Measurements from ENCODE around the gene ACSM2A.
"Not testable (repeated sequence)": the region's sequence is repeated elsewhere in the genome, so short reads cannot be mapped to it uniquely, and the experiment has no call there.

The ACSM2A gene

GRCh38 chr16:20451364-20451763, at the start of gene ACSM2A:
Gene ACSM2A, plus strand, starts transcription at chr16:20451521. Its CDS starts 8,594 bp downstream, at chr16:20460115.
- H3K9me3 ChIP-seq (ENCODE audit: low read length); H3K4me3 ChIP-seq (ENCODE audit: low read length); H3K27me3 ChIP-seq (ENCODE audit: insufficient read depth, low read length); H2AFZ ChIP-seq (ENCODE audit: low read depth, low read length); H3K36me3 ChIP-seq (ENCODE audit: insufficient read depth, low read length); H3K4me1 ChIP-seq (ENCODE audit: insufficient read depth, low read length): not testable (repeated sequence)

- Histone ChIP-seq H3K4me3 (ENCODE audit: low read length) (no peak overlapping the region), H3K9me3 (ENCODE audit: low read length) (no peaks in the 10 kb centered on the region), H3K36me3 (ENCODE audit: insufficient read depth, low read length) (no peaks in the 10 kb centered on the region), H3K4me1 (ENCODE audit: insufficient read depth, low read length) (no peaks in the 10 kb centered on the region), H3K27me3 (ENCODE audit: insufficient read depth, low read length) (no peaks in the 10 kb centered on the region), H2AFZ (ENCODE audit: low read depth, low read length) (no peak overlapping the region)
Measured at GRCh38 chr16:20402651-20403050, 48.7 kb upstream of the ACSM2A start.

- Histone ChIP-seq H3K4me3 (ENCODE audit: low read length) (no peak within 1 kb of the TSS), H3K27me3 (ENCODE audit: insufficient read depth, low read length) (no peaks in the 10 kb centered on the region), H3K4me1 (ENCODE audit: insufficient read depth, low read length) (no peaks in the 10 kb centered on the region), H3K36me3 (ENCODE audit: insufficient read depth, low read length) (no peaks in the 10 kb centered on the region), H3K9me3 (ENCODE audit: low read length) (no peaks in the 10 kb centered on the region), H2AFZ (ENCODE audit: low read depth, low read length) (no peak within 1 kb of the TSS)
Measured at GRCh38 chr16:20404637-20405036, 46.7 kb upstream of the ACSM2A start, which contains the start of gene PDILT. Gene PDILT, minus strand, starts transcription at chr16:20404737. Its CDS starts 5,437 bp downstream, at chr16:20399300.

DNA sequence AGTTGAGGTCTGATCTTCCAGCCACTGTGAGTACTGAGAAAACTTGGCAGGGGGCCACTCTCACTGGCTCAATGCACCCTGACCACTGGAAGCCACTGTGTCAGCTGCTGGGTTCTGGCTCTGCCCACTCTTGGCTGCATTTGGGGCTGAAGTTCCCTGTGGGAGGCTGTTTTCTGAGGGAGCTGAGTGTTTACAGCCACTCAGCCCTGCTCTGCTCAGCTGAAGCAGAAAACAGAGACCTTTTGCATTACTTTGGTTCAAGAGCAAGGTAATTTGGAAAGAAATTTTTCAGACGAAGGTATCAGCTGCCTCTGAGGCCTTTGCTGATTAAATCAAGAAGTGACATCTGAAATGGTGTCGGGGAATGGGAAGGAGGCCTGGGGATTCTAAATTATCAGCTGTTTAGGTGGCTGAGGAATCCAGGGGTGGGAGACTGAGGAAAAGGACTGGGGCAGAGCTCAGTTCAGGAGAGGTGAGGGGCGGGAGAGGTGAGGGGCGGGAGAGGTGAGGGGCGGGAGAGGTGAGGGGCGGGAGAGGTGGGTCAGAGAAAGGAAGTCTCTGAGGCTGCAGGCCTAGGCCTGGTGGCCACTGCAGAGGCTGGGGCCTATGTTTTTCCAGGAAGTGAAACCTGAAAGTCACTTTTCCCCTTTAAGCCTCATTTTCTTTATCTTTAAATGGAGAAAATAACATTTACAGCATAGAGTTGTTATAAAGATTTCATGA, 41.8 kb upstream of the ACSM2A start, which contains the start of gene ACSM5:
ACSM5 (plus strand) TSS at position 137 of the 723 bp plus-strand sequence. CDS start 1,951 bp downstream, outside the sequence.
- H3K4me3 ChIP-seq (ENCODE audit: low read length), result no peak within 1 kb of the TSS
- no peak within 1 kb of the TSS for H2AFZ ChIP-seq (ENCODE audit: low read depth, low read length)
- H3K4me1 ChIP-seq (ENCODE audit: insufficient read depth, low read length), result no peaks in the 10 kb centered on the region
- H3K36me3 ChIP-seq (ENCODE audit: insufficient read depth, low read length), result no peaks in the 10 kb centered on the region
- H3K27me3 ChIP-seq (ENCODE audit: insufficient read depth, low read length), result no peaks in the 10 kb centered on the region
- no peaks in the 10 kb centered on the region for H3K9me3 ChIP-seq (ENCODE audit: low read length)

GRCh38 chr16:20410121-20410723, 41.1 kb upstream of the ACSM2A start:
- Histone ChIP-seq H3K4me1 (ENCODE audit: insufficient read depth, low read length) (no peaks in the 10 kb centered on the region), H3K4me3 (ENCODE audit: low read length) (no peak overlapping the region), H3K27me3 (ENCODE audit: insufficient read depth, low read length) (no peaks in the 10 kb centered on the region), H2AFZ (ENCODE audit: low read depth, low read length) (no peak overlapping the region), H3K36me3 (ENCODE audit: insufficient read depth, low read length) (no peaks in the 10 kb centered on the region), H3K9me3 (ENCODE audit: low read length) (no peaks in the 10 kb centered on the region)

- Histone ChIP-seq H3K36me3 (ENCODE audit: insufficient read depth, low read length) (no peaks in the 10 kb centered on the region), H3K4me3 (ENCODE audit: low read length) (no peak overlapping the region), H2AFZ (ENCODE audit: low read depth, low read length) (no peak overlapping the region), H3K4me1 (ENCODE audit: insufficient read depth, low read length) (no peaks in the 10 kb centered on the region), H3K27me3 (ENCODE audit: insufficient read depth, low read length) (no peaks in the 10 kb centered on the region), H3K9me3 (ENCODE audit: low read length) (no peaks in the 10 kb centered on the region)
Measured at GRCh38 chr16:20411055-20411454, 40.3 kb upstream of the ACSM2A start.

GRCh38 chr16:20415541-20415940, 35.8 kb upstream of the ACSM2A start:
- Histone ChIP-seq H3K4me1 (ENCODE audit: insufficient read depth, low read length) (no peaks in the 10 kb centered on the region), H3K4me3 (ENCODE audit: low read length) (no peak overlapping the region), H3K27me3 (ENCODE audit: insufficient read depth, low read length) (no peaks in the 10 kb centered on the region)

DNA sequence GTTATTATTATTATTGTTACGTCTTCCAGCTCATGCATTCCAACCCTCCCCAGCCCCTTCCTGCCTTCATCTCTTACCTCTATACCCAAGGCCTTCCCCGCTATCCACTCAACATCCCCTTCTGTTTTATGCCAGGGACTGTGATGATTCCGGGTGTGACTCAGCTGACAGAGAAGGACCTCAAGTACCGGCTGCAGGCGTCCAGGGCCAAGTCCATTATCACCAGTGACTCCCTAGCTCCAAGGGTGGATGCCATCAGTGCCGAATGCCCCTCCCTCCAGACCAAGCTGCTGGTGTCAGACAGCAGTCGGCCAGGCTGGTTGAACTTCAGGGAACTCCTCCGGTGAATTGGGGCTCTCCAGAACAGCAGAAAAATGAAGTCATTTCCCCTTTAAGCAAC, 32.2 kb upstream of the ACSM2A start:
- H3K4me1 ChIP-seq (ENCODE audit: insufficient read depth, low read length); H3K36me3 ChIP-seq (ENCODE audit: insufficient read depth, low read length); H3K9me3 ChIP-seq (ENCODE audit: low read length); H3K4me3 ChIP-seq (ENCODE audit: low read length); H3K27me3 ChIP-seq (ENCODE audit: insufficient read depth, low read length); H2AFZ ChIP-seq (ENCODE audit: low read depth, low read length): not testable (repeated sequence)

More at GRCh38 chr16:20415541-20415940, 35.8 kb upstream of the ACSM2A start:
- no peak overlapping the region for H2AFZ ChIP-seq (ENCODE audit: low read depth, low read length)
- no peaks in the 10 kb centered on the region for H3K9me3 ChIP-seq (ENCODE audit: low read length)
- no peaks in the 10 kb centered on the region for H3K36me3 ChIP-seq (ENCODE audit: insufficient read depth, low read length)

GRCh38 chr16:20421748-20422147, 29.6 kb upstream of the ACSM2A start:
- H3K27me3 ChIP-seq (ENCODE audit: insufficient read depth, low read length); H3K9me3 ChIP-seq (ENCODE audit: low read length); H3K4me3 ChIP-seq (ENCODE audit: low read length); H3K36me3 ChIP-seq (ENCODE audit: insufficient read depth, low read length); H3K4me1 ChIP-seq (ENCODE audit: insufficient read depth, low read length); H2AFZ ChIP-seq (ENCODE audit: low read depth, low read length): not testable (repeated sequence)

GRCh38 chr16:20423772-20424128, 27.6 kb upstream of the ACSM2A start:
- H3K36me3 ChIP-seq (ENCODE audit: insufficient read depth, low read length); H3K4me1 ChIP-seq (ENCODE audit: insufficient read depth, low read length); H3K27me3 ChIP-seq (ENCODE audit: insufficient read depth, low read length); H3K4me3 ChIP-seq (ENCODE audit: low read length); H2AFZ ChIP-seq (ENCODE audit: low read depth, low read length); H3K9me3 ChIP-seq (ENCODE audit: low read length): not testable (repeated sequence)

GRCh38 chr16:20424129-20424866, 27.0 kb upstream of the ACSM2A start:
- no peak overlapping the region for H3K4me3 ChIP-seq (ENCODE audit: low read length)

GRCh38 chr16:20427401-20427797, 23.9 kb upstream of the ACSM2A start:
- not testable (repeated sequence) for H3K4me1 ChIP-seq (ENCODE audit: insufficient read depth, low read length); H3K4me3 ChIP-seq (ENCODE audit: low read length); H3K36me3 ChIP-seq (ENCODE audit: insufficient read depth, low read length); H3K27me3 ChIP-seq (ENCODE audit: insufficient read depth, low read length); H3K9me3 ChIP-seq (ENCODE audit: low read length); H2AFZ ChIP-seq (ENCODE audit: low read depth, low read length)

More at GRCh38 chr16:20424129-20424866, 27.0 kb upstream of the ACSM2A start:
- Histone ChIP-seq H2AFZ (ENCODE audit: low read depth, low read length) (no peak overlapping the region), H3K9me3 (ENCODE audit: low read length) (no peaks in the 10 kb centered on the region), H3K36me3 (ENCODE audit: insufficient read depth, low read length) (no peaks in the 10 kb centered on the region), H3K4me1 (ENCODE audit: insufficient read depth, low read length) (no peaks in the 10 kb centered on the region), H3K27me3 (ENCODE audit: insufficient read depth, low read length) (no peaks in the 10 kb centered on the region)

DNA sequence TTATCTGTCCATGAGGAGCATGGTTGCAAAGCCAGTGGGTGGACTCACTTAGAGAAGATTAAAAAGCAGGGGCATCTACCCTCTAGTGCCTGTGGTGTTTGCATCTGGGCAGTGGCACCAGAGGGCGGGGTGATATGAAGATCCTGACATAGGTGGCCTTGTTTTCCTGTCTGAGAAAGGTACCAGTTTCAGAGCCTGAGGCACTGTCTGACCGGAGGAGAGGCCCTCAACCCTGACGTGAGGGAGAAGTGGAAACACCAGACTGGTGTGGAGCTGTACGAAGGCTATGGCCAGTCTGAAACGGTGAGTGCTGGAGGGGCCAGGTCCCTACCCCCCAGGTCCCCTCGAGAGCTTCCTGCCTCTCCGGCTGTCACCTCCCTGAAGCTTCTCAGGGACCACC, 21.8 kb upstream of the ACSM2A start:
- H3K4me1 ChIP-seq (ENCODE audit: insufficient read depth, low read length); H3K36me3 ChIP-seq (ENCODE audit: insufficient read depth, low read length); H3K27me3 ChIP-seq (ENCODE audit: insufficient read depth, low read length); H2AFZ ChIP-seq (ENCODE audit: low read depth, low read length); H3K4me3 ChIP-seq (ENCODE audit: low read length); H3K9me3 ChIP-seq (ENCODE audit: low read length): not testable (repeated sequence)
